GM12801 (cell line): ENCODE results near the gene CYSRT1.

Experiments used
- TF ChIP-seq, protein P1 (sequence below): IDR thresholded peaks from one replicate; pipeline ENCODE4 v1.5.1; 2011; ENCODE audit warnings: control low read depth; ENCODE audit not compliant: insufficient read length; ENCODE audit errors: extremely low read depth

CYSRT1 gene

DNA sequence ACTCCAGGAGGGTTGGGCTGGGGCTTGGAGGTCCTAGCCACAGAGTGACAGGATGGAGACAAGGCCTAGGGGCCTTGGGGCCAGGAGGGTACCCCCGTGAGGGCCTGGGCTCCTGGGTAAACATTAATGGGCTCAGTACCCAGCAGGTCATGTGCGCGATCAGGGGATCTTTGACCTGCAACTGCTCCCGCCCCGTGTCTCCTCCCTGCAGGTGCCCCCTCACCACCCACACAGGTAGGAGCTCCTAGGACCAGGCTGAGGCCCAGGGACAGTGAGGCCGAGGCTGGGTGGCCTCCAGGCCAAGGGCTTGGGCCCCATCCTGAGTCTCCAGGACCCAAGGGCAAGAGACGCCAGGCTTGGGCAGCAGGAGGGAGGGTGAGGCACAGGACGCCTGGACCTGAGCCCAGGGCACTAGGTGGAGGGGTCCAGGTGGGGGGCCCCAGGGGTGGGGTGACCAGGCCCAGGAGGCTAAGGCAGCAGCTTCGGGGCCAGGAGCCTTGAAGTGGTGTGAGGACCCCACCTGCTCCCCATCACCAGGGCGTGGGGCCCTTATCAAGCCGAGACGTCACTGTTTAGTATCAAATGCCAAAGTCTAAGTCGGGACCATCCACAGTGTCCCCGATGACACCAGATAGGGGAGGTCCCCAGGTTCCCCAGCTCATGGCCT, 5.9 kb downstream of the CYSRT1 start, which contains the start of gene SLC34A3:
SLC34A3 (plus strand) TSS at position 197 of the 667 bp plus-strand sequence. CDS start 802 bp downstream, outside the sequence.
- TF ChIP-seq, protein P1, sequence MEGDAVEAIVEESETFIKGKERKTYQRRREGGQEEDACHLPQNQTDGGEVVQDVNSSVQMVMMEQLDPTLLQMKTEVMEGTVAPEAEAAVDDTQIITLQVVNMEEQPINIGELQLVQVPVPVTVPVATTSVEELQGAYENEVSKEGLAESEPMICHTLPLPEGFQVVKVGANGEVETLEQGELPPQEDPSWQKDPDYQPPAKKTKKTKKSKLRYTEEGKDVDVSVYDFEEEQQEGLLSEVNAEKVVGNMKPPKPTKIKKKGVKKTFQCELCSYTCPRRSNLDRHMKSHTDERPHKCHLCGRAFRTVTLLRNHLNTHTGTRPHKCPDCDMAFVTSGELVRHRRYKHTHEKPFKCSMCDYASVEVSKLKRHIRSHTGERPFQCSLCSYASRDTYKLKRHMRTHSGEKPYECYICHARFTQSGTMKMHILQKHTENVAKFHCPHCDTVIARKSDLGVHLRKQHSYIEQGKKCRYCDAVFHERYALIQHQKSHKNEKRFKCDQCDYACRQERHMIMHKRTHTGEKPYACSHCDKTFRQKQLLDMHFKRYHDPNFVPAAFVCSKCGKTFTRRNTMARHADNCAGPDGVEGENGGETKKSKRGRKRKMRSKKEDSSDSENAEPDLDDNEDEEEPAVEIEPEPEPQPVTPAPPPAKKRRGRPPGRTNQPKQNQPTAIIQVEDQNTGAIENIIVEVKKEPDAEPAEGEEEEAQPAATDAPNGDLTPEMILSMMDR: no peak

DNA sequence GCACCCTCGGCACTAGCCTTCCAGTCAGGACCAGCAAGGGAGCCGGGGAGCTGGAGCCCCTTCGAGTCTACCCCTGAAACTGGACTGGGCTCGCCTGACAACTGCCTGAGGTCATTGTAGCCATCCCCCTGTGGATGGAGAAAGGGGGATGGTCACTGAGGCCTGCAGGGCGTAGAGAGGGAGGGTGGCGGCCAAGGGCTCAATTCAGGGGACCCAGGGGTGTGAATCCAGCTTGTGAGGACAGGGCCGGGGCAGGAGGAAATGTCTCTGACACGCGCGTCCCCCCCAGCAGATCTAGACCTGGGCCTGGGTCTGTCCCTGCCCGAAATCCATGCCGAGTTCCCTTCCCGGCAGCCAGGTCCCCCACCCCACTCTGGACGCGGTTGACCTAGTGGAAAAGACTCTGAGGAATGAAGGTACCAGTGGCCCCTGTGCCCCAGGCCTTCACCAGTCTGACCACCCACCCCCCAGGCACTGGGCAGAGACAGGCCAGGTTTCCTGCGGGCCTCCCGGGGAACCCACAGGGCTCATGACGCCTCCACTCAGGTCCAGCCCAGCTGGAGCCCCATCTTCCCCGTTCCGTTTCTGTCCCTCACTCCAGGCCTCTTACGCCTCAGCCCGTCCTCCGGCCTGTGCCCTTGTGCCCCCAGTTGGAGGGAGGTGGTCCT, 6.5 kb downstream of the CYSRT1 start:
- TF ChIP-seq, protein P1: no peak

DNA sequence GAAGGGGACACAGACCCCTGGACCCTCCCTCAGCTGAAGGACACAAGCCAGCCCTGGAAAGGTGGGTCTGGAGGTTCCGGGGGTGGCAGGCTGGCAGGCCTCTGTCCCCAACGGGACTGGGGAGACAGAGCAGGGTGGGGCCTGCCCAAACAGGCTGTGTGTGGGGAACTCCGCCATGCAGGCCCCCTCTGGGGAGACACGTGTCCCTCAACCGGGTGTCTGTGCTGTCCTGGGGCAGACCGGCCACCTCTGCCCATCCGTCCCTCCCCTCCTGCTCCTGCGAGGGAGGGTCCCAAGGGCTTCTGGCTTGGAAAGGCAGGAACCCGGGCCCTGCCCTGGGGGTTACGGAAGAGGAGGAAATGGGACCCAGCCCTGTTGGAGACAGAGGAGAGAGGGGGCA, 7.1 kb downstream of the CYSRT1 start:
- TF ChIP-seq, protein P1: no peak

DNA sequence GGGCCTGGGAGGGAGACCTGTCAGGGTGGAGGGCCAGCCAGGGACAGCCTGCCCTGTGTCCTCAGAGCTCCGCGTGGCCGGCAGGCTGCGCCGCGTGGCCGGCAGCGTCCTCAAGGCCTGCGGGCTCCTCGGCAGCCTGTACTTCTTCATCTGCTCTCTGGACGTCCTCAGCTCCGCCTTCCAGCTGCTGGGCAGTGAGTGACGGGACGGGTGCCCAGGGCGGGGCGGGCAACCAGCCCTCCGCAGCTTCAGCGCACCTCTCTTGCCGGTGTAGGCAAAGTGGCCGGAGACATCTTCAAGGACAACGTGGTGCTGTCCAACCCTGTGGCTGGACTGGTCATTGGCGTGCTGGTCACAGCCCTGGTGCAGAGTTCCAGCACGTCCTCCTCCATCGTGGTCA, 7.5 kb downstream of the CYSRT1 start:
- TF ChIP-seq, protein P1: no peak

DNA sequence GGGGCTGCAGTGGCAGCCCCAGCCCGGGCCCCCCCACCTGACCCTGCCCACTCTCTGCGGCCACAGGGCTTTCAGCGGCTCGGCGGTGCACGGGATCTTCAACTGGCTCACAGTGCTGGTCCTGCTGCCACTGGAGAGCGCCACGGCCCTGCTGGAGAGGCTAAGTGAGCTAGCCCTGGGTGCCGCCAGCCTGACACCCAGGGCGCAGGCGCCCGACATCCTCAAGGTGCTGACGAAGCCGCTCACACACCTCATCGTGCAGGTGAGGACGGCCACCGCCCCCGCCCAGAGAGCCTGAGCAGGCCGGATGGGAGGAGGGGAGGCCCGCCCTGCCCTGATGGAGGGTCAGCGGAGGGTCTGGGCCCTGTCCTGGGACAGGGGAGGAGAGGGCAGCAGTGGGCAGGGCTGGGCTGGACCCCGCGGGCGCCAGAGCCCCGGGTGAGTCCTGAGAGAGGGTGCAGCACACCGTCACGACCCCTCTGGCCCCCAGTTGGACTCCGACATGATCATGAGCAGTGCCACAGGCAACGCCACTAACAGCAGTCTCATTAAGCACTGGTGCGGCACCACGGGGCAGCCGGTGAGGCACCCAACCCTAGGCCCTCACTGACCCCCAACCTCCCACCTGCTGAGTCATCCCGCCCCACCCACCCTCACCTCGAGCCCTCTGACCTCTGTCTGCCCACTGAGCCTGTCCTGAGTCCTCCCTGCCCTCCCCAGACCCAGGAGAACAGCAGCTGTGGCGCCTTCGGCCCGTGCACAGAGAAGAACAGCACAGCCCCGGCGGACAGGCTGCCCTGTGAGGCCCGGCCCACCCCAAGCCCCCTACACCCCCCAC, 8.4 kb downstream of the CYSRT1 start:
- TF ChIP-seq, protein P1: no peak

DNA sequence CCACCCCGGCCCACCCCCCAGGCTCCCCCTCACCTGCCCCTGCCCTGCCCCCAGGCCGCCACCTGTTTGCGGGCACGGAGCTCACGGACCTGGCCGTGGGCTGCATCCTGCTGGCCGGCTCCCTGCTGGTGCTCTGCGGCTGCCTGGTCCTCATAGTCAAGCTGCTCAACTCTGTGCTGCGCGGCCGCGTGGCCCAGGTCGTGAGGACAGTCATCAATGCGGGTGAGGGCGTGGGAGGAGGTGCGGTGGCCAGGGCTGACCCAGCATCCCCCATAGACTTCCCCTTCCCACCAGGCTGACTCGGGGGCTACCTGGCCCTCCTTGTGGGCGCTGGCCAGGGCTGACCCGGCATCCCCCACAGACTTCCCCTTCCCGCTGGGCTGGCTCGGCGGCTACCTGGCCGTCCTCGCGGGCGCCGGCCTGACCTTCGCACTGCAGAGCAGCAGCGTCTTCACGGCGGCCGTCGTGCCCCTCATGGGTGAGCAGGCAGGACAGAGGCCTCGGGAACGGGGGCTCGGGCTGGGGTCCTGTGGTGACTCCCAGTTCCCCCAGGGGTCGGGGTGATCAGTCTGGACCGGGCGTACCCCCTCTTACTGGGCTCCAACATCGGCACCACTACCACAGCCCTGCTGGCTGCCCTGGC, 9.2 kb downstream of the CYSRT1 start:
- TF ChIP-seq, protein P1: no peak
